Stimulated activated CD4-positive, alpha-beta T cell treated with anti-CD3 and anti-CD28 coated beads, Interleukin-2, amount 100 ng/mL, for 48 hours (primary cell): ENCODE measurements around the gene SAMD4B.

Experiments used
- DNase-seq, 2 donors: peaks; one replicate each; pipeline ENCODE4 v3.0.0-alpha.2; 2020

Gene SAMD4B

GRCh38 chr19:39428283-39429112, 86.3 kb downstream of the SAMD4B start:
- DNase-seq: no peak

DNA sequence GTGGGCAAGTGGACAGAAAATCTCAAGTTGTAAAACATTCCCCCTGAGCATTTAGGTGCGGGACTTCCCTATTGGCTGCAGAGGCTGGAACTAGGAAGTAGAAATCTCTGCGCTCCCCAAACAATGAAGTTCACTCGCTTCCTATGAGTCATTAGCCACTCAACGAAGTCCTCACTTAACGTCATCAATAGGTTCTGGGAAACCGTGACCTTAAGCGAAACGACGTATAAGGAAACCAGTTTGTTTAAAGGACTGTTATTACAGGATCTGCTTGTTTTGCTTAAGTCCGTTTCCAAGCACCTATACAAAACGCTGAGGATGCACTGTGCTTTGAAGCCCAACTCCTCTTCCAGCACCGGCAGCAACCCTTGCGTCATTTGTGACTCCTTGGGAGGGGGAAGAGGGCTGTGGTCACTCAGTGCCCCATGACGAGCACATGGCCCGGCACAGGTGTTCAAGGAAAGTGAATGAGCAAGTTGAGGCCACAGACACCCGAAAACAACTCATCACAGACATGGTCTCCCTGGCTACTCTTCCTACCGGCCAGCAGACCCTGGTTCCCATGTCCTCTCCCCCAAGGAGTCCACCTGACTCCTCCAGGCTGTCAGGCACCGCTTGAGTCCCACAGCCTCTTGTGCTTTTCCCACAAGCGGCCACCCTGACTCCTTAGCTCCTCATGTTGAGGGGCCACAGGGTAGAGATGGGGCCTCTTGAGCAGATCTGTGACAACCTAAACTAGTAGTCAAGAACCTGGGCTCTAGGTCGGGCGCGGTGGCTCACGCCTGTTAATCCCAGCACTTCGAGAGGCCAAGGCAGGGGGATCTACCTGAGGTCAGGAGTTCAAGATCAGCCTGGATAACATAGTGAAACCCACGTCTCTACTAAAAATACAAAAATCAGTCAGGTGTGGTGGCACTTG, 88.7 kb downstream of the SAMD4B start:
- DNase-seq: peak; percentile 54 to 66

DNA sequence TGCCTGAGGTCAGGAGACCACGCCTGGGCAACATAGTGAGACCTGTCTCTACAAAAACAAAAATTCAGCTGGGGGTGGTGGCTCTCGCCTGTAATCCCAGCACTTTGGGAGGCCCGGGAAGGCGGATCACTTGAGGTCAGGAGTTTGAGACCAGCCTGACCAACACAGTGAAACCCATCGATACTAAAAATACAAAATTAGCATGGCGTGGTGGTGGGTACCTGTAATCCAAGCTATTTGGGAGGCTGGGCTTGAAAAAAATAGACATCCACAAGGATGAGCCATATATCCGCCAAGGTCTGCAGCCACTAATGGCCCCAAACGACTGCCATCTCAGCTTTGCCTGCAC, 90.4 kb downstream of the SAMD4B start:
- no peak for DNase-seq

- no peak for DNase-seq
These were observed 91.4 kb downstream of the SAMD4B start for GRCh38 chr19:39433480-39434079.

- no peak for DNase-seq
These were observed 92.2 kb downstream of the SAMD4B start for GRCh38 chr19:39434123-39435076.
